ENCODE data around the gene DNAJC27.
A peak's percentile ranks its signal among the peaks of the same experiment; 100 is the strongest.

DNAJC27 gene

GRCh38 chr2:24923106-24923505 is 48.6 kb downstream of the DNAJC27 start:
- no peak for DNase-seq

- no peak for DNase-seq
Measured at GRCh38 chr2:24922556-24922955, 49.2 kb downstream of the DNAJC27 start.

GRCh38 chr2:24920809-24921441 is 50.8 kb downstream of the DNAJC27 start:
- peak; percentile 43 for DNase-seq

- peak; percentile 64 for DNase-seq
Measured at GRCh38 chr2:24920098-24920808, 51.5 kb downstream of the DNAJC27 start, which contains the start of gene ADCY3. Gene ADCY3, minus strand, starts transcription at chr2:24920237. Its CDS starts 1,250 bp downstream, at chr2:24918987.

- peak; percentile 64 for DNase-seq
Measured at GRCh38 chr2:24919506-24920097, 52.2 kb downstream of the DNAJC27 start.

- peak; percentile 36 for DNase-seq
Measured at GRCh38 chr2:24919037-24919505, 52.7 kb downstream of the DNAJC27 start.

- no peak for DNase-seq
Measured at GRCh38 chr2:24918326-24919036, 53.3 kb downstream of the DNAJC27 start.

GRCh38 chr2:24917731-24918325 is 53.9 kb downstream of the DNAJC27 start:
- no peak for DNase-seq

GRCh38 chr2:24917086-24917485 is 54.7 kb downstream of the DNAJC27 start:
- no peak for DNase-seq

- no peak for DNase-seq
Measured at GRCh38 chr2:24915796-24916195, 56.0 kb downstream of the DNAJC27 start.

- DNase-seq = no peak
Measured at GRCh38 chr2:24915175-24915574, 56.6 kb downstream of the DNAJC27 start.

- DNase-seq = no peak
Measured at GRCh38 chr2:24914713-24915112, 57.0 kb downstream of the DNAJC27 start.

GRCh38 chr2:24913911-24914310 is 57.8 kb downstream of the DNAJC27 start:
- DNase-seq = no peak

GRCh38 chr2:24912986-24913385 is 58.8 kb downstream of the DNAJC27 start:
- no peak for DNase-seq

GRCh38 chr2:24912523-24912922 is 59.2 kb downstream of the DNAJC27 start:
- no peak for DNase-seq

GRCh38 chr2:24910245-24910644 is 61.5 kb downstream of the DNAJC27 start:
- no peak for DNase-seq

- DNase-seq = no peak
Measured at GRCh38 chr2:24909555-24910177, 62.1 kb downstream of the DNAJC27 start.

- no peak for DNase-seq
Measured at GRCh38 chr2:24908461-24908901, 63.3 kb downstream of the DNAJC27 start.

- no peak for DNase-seq
Measured at GRCh38 chr2:24907116-24907515, 64.6 kb downstream of the DNAJC27 start.

GRCh38 chr2:24906466-24906865 is 65.3 kb downstream of the DNAJC27 start:
- DNase-seq = no peak

GRCh38 chr2:24903161-24904103 is 68.3 kb downstream of the DNAJC27 start:
- no peak for DNase-seq

Measured in NCI-H345 (cell line).